ENCODE measurements around the gene COL20A1. TPM values are rescaled to one million over a fixed set of nuclear protein-coding genes. Genes with fewer than 3 reads are reported as not detected.
"Not testable (repeated sequence)": the region's sequence is repeated elsewhere in the genome, so short reads cannot be mapped to it uniquely, and the experiment has no call there.

COL20A1 gene
- total and polyA plus RNA-seq, 12 donors: 0.26 to 0.30 TPM; not detected in 10

GRCh38 chr20:63298731-63299312 lies 5.8 kb downstream of the COL20A1 start:
- intact Hi-C loops (cut with DNase I): no loop called here
- Histone ChIP-seq H3K36me3 (no peaks in the 10 kb centered on the region), H3K27ac (no peak overlapping the region), H3K9me3 (peaks cover 0 to 25% (median 7%) of the 10 kb centered on the region in 11 donors), H3K4me3 (no peak overlapping the region), H3K4me1 (no peaks in the 10 kb centered on the region), H3K27me3 (peaks cover 8 to 76% (median 66%) of the 10 kb centered on the region in 7 donors)
- DNase-seq (no peak), ATAC-seq (no peak)
- WGBS, 2 donors: 87 to 88% methylated on average over 17 of the region's 17 CpGs
- TF ChIP-seq, protein P1, sequence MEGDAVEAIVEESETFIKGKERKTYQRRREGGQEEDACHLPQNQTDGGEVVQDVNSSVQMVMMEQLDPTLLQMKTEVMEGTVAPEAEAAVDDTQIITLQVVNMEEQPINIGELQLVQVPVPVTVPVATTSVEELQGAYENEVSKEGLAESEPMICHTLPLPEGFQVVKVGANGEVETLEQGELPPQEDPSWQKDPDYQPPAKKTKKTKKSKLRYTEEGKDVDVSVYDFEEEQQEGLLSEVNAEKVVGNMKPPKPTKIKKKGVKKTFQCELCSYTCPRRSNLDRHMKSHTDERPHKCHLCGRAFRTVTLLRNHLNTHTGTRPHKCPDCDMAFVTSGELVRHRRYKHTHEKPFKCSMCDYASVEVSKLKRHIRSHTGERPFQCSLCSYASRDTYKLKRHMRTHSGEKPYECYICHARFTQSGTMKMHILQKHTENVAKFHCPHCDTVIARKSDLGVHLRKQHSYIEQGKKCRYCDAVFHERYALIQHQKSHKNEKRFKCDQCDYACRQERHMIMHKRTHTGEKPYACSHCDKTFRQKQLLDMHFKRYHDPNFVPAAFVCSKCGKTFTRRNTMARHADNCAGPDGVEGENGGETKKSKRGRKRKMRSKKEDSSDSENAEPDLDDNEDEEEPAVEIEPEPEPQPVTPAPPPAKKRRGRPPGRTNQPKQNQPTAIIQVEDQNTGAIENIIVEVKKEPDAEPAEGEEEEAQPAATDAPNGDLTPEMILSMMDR (IDR thresholded peaks at IDR 0.05): no peak

DNA sequence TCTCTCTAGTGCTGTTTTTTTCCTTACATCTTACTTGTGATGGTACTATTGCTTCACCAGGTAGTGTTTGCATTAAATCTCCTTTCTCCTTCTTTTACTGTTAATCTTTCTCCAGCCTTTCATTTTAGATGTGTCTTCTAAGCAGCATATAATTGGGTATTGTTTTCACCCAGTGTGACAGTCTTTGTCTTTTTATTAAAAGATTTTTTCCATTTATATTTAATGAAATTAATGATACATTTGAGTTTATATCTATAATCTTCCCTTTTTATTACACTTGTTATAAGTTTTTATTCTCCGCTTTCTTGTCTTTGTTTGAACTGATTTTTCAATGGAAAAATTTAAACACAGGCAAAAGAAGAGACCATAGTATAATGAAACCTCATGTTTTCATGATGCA lies 8.7 kb downstream of the COL20A1 start:
- TF ChIP-seq, protein P1 (IDR thresholded peaks at IDR 0.05): no peak
- H3K9me3 ChIP-seq: peaks cover 0 to 25% (median 7%) of the 10 kb centered on the region in 11 donors
- H3K4me3 ChIP-seq: no peak overlapping the region
- 91 to 97% methylated on average over 1 of the region's 1 CpG for WGBS, 2 donors
- DNase-seq: no peak
- H3K27me3 ChIP-seq: peaks cover 8 to 65% (median 53%) of the 10 kb centered on the region in 7 donors
- ATAC-seq: no peak
- no peaks in the 10 kb centered on the region for H3K4me1 ChIP-seq
- no peaks in the 10 kb centered on the region for H3K36me3 ChIP-seq
- no peak overlapping the region for H3K27ac ChIP-seq
- intact Hi-C loops (cut with DNase I): no loop called here

DNA sequence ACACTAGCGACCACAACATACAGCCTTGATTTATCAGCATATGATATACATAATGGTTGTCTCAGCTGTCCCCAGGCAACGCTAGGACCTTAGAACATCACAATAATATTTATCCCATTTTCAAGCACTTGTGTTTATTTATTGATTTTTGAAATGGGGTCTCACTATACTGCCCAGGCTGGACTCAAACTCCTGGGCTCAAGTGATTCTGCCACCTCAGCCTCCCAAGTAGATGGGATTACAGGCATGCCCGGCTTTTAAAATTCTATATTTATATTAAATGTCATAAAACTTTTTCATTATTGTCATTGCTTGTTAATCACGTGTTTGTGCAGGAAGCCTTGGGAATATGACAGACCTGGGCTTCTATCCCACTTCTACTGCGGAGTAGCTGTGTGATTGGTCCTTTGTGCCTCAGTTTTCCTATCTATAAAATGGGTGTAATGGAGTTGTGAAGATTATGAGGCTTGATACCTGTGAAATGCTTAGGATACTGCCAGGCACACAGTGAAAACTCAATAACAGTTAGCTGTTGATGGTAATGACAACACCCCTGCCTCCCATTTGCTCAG lies 10.2 kb downstream of the COL20A1 start:
- H3K4me3 ChIP-seq: no peak overlapping the region
- DNase-seq (no peak), ATAC-seq (no peak)
- intact Hi-C loops (cut with DNase I): no loop called here
- WGBS, 2 donors: 65 to 72% methylated on average over 5 of the region's 5 CpGs
- peaks cover 0 to 25% (median 7%) of the 10 kb centered on the region in 11 donors for H3K9me3 ChIP-seq
- H3K27ac ChIP-seq: no peak overlapping the region
- TF ChIP-seq, protein P1 (IDR thresholded peaks at IDR 0.05): no peak
- no peaks in the 10 kb centered on the region for H3K4me1 ChIP-seq
- H3K27me3 ChIP-seq: peaks cover 3 to 65% (median 53%) of the 10 kb centered on the region in 7 donors
- H3K36me3 ChIP-seq: no peaks in the 10 kb centered on the region

GRCh38 chr20:63305393-63305792 lies 12.4 kb downstream of the COL20A1 start:
- DNase-seq: no peak
- Histone ChIP-seq H3K9me3 (peaks cover 0 to 25% (median 7%) of the 10 kb centered on the region in 11 donors), H3K36me3 (no peaks in the 10 kb centered on the region), H3K4me1 (peaks cover 0 to 6% (median 0%) of the 10 kb centered on the region in 9 donors), H3K27me3 (peaks cover 7 to 61% (median 52%) of the 10 kb centered on the region in 7 donors), H3K27ac (no peak overlapping the region), H3K4me3 (no peak overlapping the region)
- TF ChIP-seq, protein P1 (IDR thresholded peaks at IDR 0.05): no peak
- intact Hi-C loops (cut with DNase I): no loop called here
- no peak for ATAC-seq
- 49 to 51% methylated on average over 8 of the region's 8 CpGs for WGBS, 2 donors

GRCh38 chr20:63305933-63306672 lies 13.1 kb downstream of the COL20A1 start:
- DNase-seq; H3K27ac ChIP-seq; H3K4me3 ChIP-seq; H3K36me3 ChIP-seq; ATAC-seq; H3K4me1 ChIP-seq; intact Hi-C loops (cut with DNase I): not testable (repeated sequence)
- H3K9me3 ChIP-seq: peaks cover 0 to 19% (median 5%) of the 10 kb centered on the region in 11 donors
- 77 to 80% methylated on average over 20 to 23 of the region's 30 CpGs for WGBS, 2 donors
- H3K27me3 ChIP-seq: peaks cover 7 to 56% (median 48%) of the 10 kb centered on the region in 7 donors

Data from heart right ventricle (tissue), 16 donors.